ENCODE measurements around the gene OGA. TPM values are rescaled to one million over a fixed set of nuclear protein-coding genes. Genes with fewer than 3 reads are reported as not detected.

Gene OGA
- total and polyA plus RNA-seq, 2 of the 8 experiments (the other 6 are each of a cell fraction or from before 2014, with no cell fraction given): 31.2 to 107 TPM

DNA sequence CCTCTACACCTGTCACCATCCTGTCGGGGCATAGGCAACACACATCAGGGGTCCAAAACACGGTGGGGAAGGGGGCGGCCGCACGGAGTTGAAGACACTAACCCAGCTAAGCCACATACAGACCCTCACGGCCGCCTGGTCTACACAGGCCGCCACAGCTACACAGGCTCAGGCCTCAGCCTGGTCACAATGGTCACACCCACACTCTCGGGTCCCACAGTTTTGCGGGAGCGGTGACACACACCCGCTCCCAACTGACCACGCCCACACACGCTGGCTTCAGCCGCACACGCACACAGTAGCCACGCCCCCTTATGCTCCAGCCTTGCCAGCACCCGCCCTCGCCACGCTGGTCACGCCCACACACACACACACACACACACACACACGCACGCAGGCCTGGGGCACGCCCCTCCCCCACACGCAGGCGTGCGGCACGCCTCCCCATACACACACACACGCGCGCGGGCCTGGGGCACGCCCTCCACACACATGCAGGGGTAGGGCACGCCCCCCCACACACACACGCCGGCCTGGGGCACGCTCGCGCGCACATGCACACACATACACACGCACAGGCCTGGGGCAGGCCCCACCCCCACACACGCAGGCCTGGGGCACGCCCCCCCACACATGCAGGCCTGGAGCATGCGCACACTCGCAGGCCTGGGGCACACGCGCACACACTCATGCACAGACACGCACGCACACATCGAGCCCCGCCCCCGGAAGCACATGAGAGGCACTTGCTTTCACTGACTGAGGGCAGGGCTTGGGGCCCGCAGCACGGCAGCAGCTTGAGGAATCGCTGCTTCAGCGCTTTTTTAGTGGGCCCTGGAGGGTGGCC is 12.3 kb upstream of the OGA start:
- no peak overlapping the region for H3K27ac ChIP-seq (ENCODE audit: low read depth, low read length)
- CTCF ChIA-PET (ENCODE audit: partially characterized antibody): interaction anchor here (0.8 to 4.3 kb wide), 3 partner anchors 11 to 284 kb away, joined by 3 to 24 read pairs (median 4); no protein-coding TSS in a partner anchor
- peak overlapping the region; percentile 48; the same call in 1 of the 2 replicates for H2BK20ac ChIP-seq (ENCODE audit: low read length)
- POLR2A ChIA-PET (ENCODE audit: partially characterized antibody): interaction anchor here (1.8 to 9.8 kb wide), 2 partner anchors 10 to 13 kb away, joined by 12 to 100 read pairs; partner anchors contain the start of gene OGA
- no peaks in the 10 kb centered on the region for H3K79me2 ChIP-seq (ENCODE audit: control insufficient read depth in 1 of 2, insufficient read depth in 2 of 2, low read length in 2 of 2)
- H2BK5ac ChIP-seq (ENCODE audit: low read depth, low read length): peak overlapping the region; percentile 81; the same call in 1 of the 2 replicates
- FAIRE-seq (no peak), DNase-seq (ENCODE audit: low read depth in 1 of 2, low spot score in 2 of 2) (peak in 1 of 2 experiments; percentile 90)
- peak overlapping the region; percentile 61 for H4K8ac ChIP-seq (ENCODE audit: extremely low read depth, insufficient read depth, low read length)
- no peaks in the 10 kb centered on the region for H3K27me3 ChIP-seq (replicated peaks in 1 of 4; ENCODE audit: control insufficient read depth in 3 of 4, extremely low read depth in 1 of 4, insufficient read depth in 3 of 4, low read length in 3 of 4)
- no peak overlapping the region for H3K4ac ChIP-seq (replicated peaks; ENCODE audit: insufficient read length, low read depth, low read length)
- H2AK5ac ChIP-seq (ENCODE audit: low read depth, low read length): no peak overlapping the region
- H4K91ac ChIP-seq (replicated peaks; ENCODE audit: insufficient read length, low read length): peak overlapping the region; percentile 46
- H3K23me2 ChIP-seq (ENCODE audit: low read depth, low read length): peaks cover 13% of the 10 kb centered on the region
- no peak overlapping the region for H3K23ac ChIP-seq (ENCODE audit: insufficient read length)
- no peak overlapping the region for H3K14ac ChIP-seq (ENCODE audit: insufficient read length)
- no peak overlapping the region; the same call in 1 of the 2 replicates for H2AFZ ChIP-seq (ENCODE audit: low read length)
- peak overlapping the region in 1 of 4 experiments; percentile 15; a peak in 2 of 7 replicates for H3K9ac ChIP-seq (replicated peaks in 1 of 4; ENCODE audit: extremely low read depth in 1 of 4, low read depth in 3 of 4, low read length in 3 of 4)
- H2BK15ac ChIP-seq (ENCODE audit: low read length): peak overlapping the region; percentile 72; the same call in 1 of the 2 replicates
- H3K56ac ChIP-seq (replicated peaks; ENCODE audit: insufficient read length, low read depth, low read length): no peak overlapping the region
- H4K20me1 ChIP-seq (replicated peaks in 1 of 2; ENCODE audit: control insufficient read depth in 1 of 2, insufficient read depth in 2 of 2, low read length in 2 of 2): peaks cover 4 to 20% of the 10 kb centered on the region in 2 experiments
- H2BK12ac ChIP-seq (ENCODE audit: low read depth, low read length): peak overlapping the region; percentile 92; the same call in 1 of the 2 replicates
- H3K4me1 ChIP-seq (replicated peaks in 1 of 4; ENCODE audit: control insufficient read depth in 3 of 4, insufficient read depth in 4 of 4, low read length in 3 of 4): peaks cover 9 to 22% (median 17%) of the 10 kb centered on the region in 4 experiments
- H3K79me1 ChIP-seq (ENCODE audit: low read depth, low read length): peaks cover 2% of the 10 kb centered on the region; the same call in 1 of the 2 replicates
- H3K18ac ChIP-seq (ENCODE audit: extremely low read depth, low read length): peak overlapping the region; percentile 24; the same call in 1 of the 2 replicates
- H3K4me2 ChIP-seq (ENCODE audit: insufficient read depth in 1 of 2, low read depth in 2 of 2, low read length in 2 of 2): peak overlapping the region; percentile 87 to 94
- 5% methylated on average over 51 of the region's 56 CpGs; no CpG with 5 or more reads in 1 of the 2 experiments for WGBS, 2 experiments (ENCODE audit: extremely low coverage in 1 of 2, insufficient coverage in 1 of 2, insufficient read length in 1 of 2, insufficient replicate concordance in 2 of 2, low coverage in 1 of 2, low lambda C conversion rate in 2 of 2, missing lambda C conversion rate in 1 of 2)
- H2BK120ac ChIP-seq (replicated peaks; ENCODE audit: low read depth, low read length): no peak overlapping the region
- H4K5ac ChIP-seq (ENCODE audit: insufficient read length, low read depth, low read length): peak overlapping the region; percentile 6
- no peaks in the 10 kb centered on the region for H3K9me3 ChIP-seq (ENCODE audit: insufficient read depth in 2 of 2, low read depth in 1 of 2, low read length in 1 of 2)
- no peaks in the 10 kb centered on the region; a peak in 1 of 8 replicates for H3K36me3 ChIP-seq (ENCODE audit: control insufficient read depth in 2 of 4, insufficient read depth in 4 of 4, low read length in 3 of 4)
- peak overlapping the region; percentile 44 to 66 (median 48) for H3K4me3 ChIP-seq (ENCODE audit: extremely low read depth in 1 of 4, insufficient read depth in 2 of 4, low read depth in 3 of 4, low read length in 4 of 4)
- TF ChIP-seq CREB1 (IDR thresholded peaks at IDR 0.05) (peak; percentile 64; the same call in 1 of the 2 replicates), HDAC2 (IDR thresholded peaks at IDR 0.05; ENCODE audit: borderline replicate concordance in 1 of 2, low read depth in 2 of 2, low read length in 2 of 2) (peak in 1 of 2 experiments; percentile 91; a peak in 2 of 4 replicates), MAFK (IDR thresholded peaks at IDR 0.05; ENCODE audit: low read depth, low read length) (peak; percentile 79; the same call in 1 of the 2 replicates), USF2 (IDR thresholded peaks at IDR 0.05; ENCODE audit: low read length) (0 out of 2 replicates have a peak, but pooled peaks have one; percentile 6), EP300 (IDR thresholded peaks at IDR 0.05; ENCODE audit: borderline replicate concordance in 1 of 2, low read depth in 2 of 2, low read length in 2 of 2) (no peak), KDM1A (IDR thresholded peaks at IDR 0.05; ENCODE audit: borderline replicate concordance, low read length) (0 out of 2 replicates have a peak, but pooled peaks have one; percentile 54), CHD1 (IDR thresholded peaks at IDR 0.05; ENCODE audit: low read depth, low read length) (no peak), ASH2L (IDR thresholded peaks at IDR 0.05; ENCODE audit: low read length) (peak; percentile 62), YY1 (IDR thresholded peaks at IDR 0.05; ENCODE audit: low read depth, low read length) (no peak)

Data from H1 (cell line).